K562 (cell line): ENCODE measurements around the gene NPAS2. TPM values are rescaled to one million over a fixed set of nuclear protein-coding genes. Genes with fewer than 3 reads are reported as not detected.

Source experiments
- ATAC-seq: fragments of 200-7000 bp; cut with Tn5 transposase; 3 replicates; pipeline ENCODE4 v1.9.1; 2020; ENCODE audit warnings: moderate library complexity
- BruUV-seq: library from RNA; stranded (reverse); fragments of 400-500 nt; replicated peaks from 2 replicates; lab custom pipeline; 2021; lab: Mats Ljungman, UMichigan
- CTCF ChIA-PET: fragments of 300-600 bp; formaldehyde crosslinking; extraction: SDS; loops from one replicate; lab custom pipeline; 2021; ENCODE audit warnings: low intra/inter-chr PET ratio; lab: Yijun Ruan, JAX
- POLR2A ChIA-PET: fragments of 300-600, 350-650 bp; sonication (Branson Sonifier 250); formaldehyde crosslinking; extraction: SDS; loops from one replicate; lab custom pipeline; 2021; ENCODE audit warnings: antibody characterized with exemption, inconsistent platforms; lab: Yijun Ruan, JAX
- DNase-seq, 4 experiments: peaks; one replicate each; pipeline versions ENCODE4 v3.0.0 to v3.0.0-alpha.2; 2011 to 2018; ENCODE audit warnings: low spot score in 3 of 4, mixed read lengths in 3 of 4; ENCODE audit errors: extremely low read depth in 1 of 4
- FAIRE-seq: peaks from 2 replicates; lab custom pipeline; 2011; peaks lifted over from hg19 to GRCh38; lab: Jason Lieb, UNC
- H2AFZ ChIP-seq: 2 replicates; pipeline ENCODE4 v1.6.0; 2011; ENCODE audit warnings: low read depth, low read length, control low read depth, inconsistent platforms
- H3K27ac ChIP-seq: fragments of 200-600 bp; 3 replicates; pipeline ENCODE4 v1.8.0; 2011; ENCODE audit warnings: low read depth, mild to moderate bottlenecking, control low read depth, inconsistent platforms, low read length, moderate library complexity, mixed read lengths; ENCODE audit errors: extremely low read depth
- H3K27me3 ChIP-seq, 2 experiments: fragments of 300-600 bp in 1 of 2; 2 replicates in 1 of 2; 3 replicates in 1 of 2; pipeline versions ENCODE4 v1.6.0 to v1.8.0; 2011; ENCODE audit warnings: inconsistent platforms in 2 of 2, low read length in 2 of 2, mild to moderate bottlenecking in 1 of 2, mixed read lengths in 1 of 2, moderate library complexity in 1 of 2; ENCODE audit not compliant: control insufficient read depth in 2 of 2, insufficient read depth in 2 of 2
- H3K36me3 ChIP-seq: fragments of 300-600 bp; 3 replicates; pipeline ENCODE4 v1.8.0; 2011; ENCODE audit warnings: mild to moderate bottlenecking, low read length, inconsistent platforms; ENCODE audit not compliant: control insufficient read depth, insufficient read depth
- H3K4me1 ChIP-seq, 2 experiments: fragments of 200-600 bp in 1 of 2; replicated peaks in 1 of 2; 2 replicates in 1 of 2; 3 replicates in 1 of 2; pipeline versions ENCODE4 v1.5.1 to v1.8.0; 2011; ENCODE audit warnings: inconsistent platforms in 2 of 2, low read length in 2 of 2, mild to moderate bottlenecking in 1 of 2, mixed read lengths in 1 of 2, moderate library complexity in 1 of 2; ENCODE audit not compliant: control insufficient read depth in 2 of 2, insufficient read depth in 2 of 2
- H3K4me2 ChIP-seq: 2 replicates; pipeline ENCODE4 v1.6.1; 2011; ENCODE audit warnings: low read length, control low read depth, inconsistent platforms, mixed read lengths; ENCODE audit not compliant: insufficient read depth
- H3K4me3 ChIP-seq: fragments of 200-600 bp; sonication (generic), shearing (Covaris generic); 2 replicates; pipeline ENCODE4 v1.5.1; 2016; ENCODE audit warnings: control low read depth, inconsistent platforms
- H3K79me2 ChIP-seq: fragments of 200-600 bp; 3 replicates; pipeline ENCODE4 v1.8.0; 2011; ENCODE audit warnings: low read length, inconsistent platforms; ENCODE audit not compliant: control insufficient read depth, insufficient read depth
- H3K9ac ChIP-seq, 2 experiments: 2 replicates each; pipeline versions ENCODE4 v1.6.0 to v1.6.1; 2011; ENCODE audit warnings: low read depth in 2 of 2, low read length in 2 of 2, control low read depth in 1 of 2, inconsistent platforms in 1 of 2, mild to moderate bottlenecking in 1 of 2, mixed read lengths in 1 of 2; ENCODE audit not compliant: insufficient read depth in 1 of 2
- H3K9me1 ChIP-seq: one replicate; pipeline ENCODE4 v1.6.0; 2011; ENCODE audit warnings: inconsistent platforms, mild to moderate bottlenecking, low read length, moderate library complexity; ENCODE audit not compliant: control insufficient read depth, insufficient read depth
- H3K9me3 ChIP-seq: replicated peaks from 2 replicates; pipeline ENCODE4 v1.5.1; 2011; ENCODE audit warnings: low read depth, low read length, inconsistent platforms; ENCODE audit not compliant: control insufficient read depth, insufficient read depth
- H4K20me1 ChIP-seq: replicated peaks from 2 replicates; pipeline ENCODE4 v1.6.1; 2011; ENCODE audit warnings: low read length, inconsistent platforms, mixed read lengths; ENCODE audit not compliant: control insufficient read depth, insufficient read depth
- BDP1 ChIP-seq: IDR thresholded peaks from 3 replicates; pipeline ENCODE4 v1.6.1; 2011; ENCODE audit not compliant: insufficient read length, insufficient read depth
- CCAR2 ChIP-seq: fragments of 200-400 bp; formaldehyde crosslinking; IDR thresholded peaks from 2 replicates; pipeline ENCODE4 v1.6.1; 2017; ENCODE audit warnings: mild to moderate bottlenecking, low read depth, low read length
- ETV5 ChIP-seq: sonication (generic); formaldehyde crosslinking; IDR thresholded peaks from 2 replicates; pipeline ENCODE4 v1.4.0; 2020; ENCODE audit warnings: low read depth, mild to moderate bottlenecking, missing genetic modification reagents
- FOXA3 ChIP-seq, 2 experiments: fragments of 450-650 bp in 1 of 2; sonication (generic) in 1 of 2; formaldehyde crosslinking; IDR thresholded peaks in 1 of 2; conservative IDR thresholded peaks in 1 of 2; 2 replicates each; pipeline versions ENCODE4 v1.4.0 to v1.8.0; 2020 to 2022; ENCODE audit warnings: mild to moderate bottlenecking in 2 of 2, missing genetic modification reagents in 1 of 2
- KLF13 ChIP-seq: fragments of 450-650 bp; IDR thresholded peaks from 2 replicates; pipeline ENCODE4 v1.6.1; 2016; ENCODE audit warnings: missing genetic modification characterization, low read depth, mild to moderate bottlenecking, missing compliant biosample characterization, moderate library complexity, borderline replicate concordance
- NRF1 ChIP-seq, 2 experiments: fragments of 450-650 bp; IDR thresholded peaks in 1 of 2; conservative IDR thresholded peaks in 1 of 2; 2 replicates each; pipeline ENCODE4 v1.6.1; 2014; ENCODE audit warnings: mild to moderate bottlenecking in 2 of 2
- POLR2A ChIP-seq: fragments of 450-650 bp; conservative IDR thresholded peaks from 2 replicates; pipeline ENCODE4 v1.6.1; 2016
- POLR2AphosphoS5 ChIP-seq: IDR thresholded peaks from 2 replicates; pipeline ENCODE4 v1.6.1; 2011; ENCODE audit warnings: mild to moderate bottlenecking, low read depth, low read length, moderate library complexity; ENCODE audit not compliant: control insufficient read depth, insufficient read depth
- SOX6 ChIP-seq: fragments of 450-650 bp; IDR thresholded peaks from 2 replicates; pipeline ENCODE4 v1.6.1; 2014; ENCODE audit warnings: mild to moderate bottlenecking
- SRSF7 ChIP-seq: fragments of 200-400 bp; formaldehyde crosslinking; optimal IDR thresholded peaks from 2 replicates; pipeline ENCODE3; 2017; ENCODE audit warnings: mild to moderate bottlenecking, low read depth, low read length
- TEAD1 ChIP-seq, 2 experiments: fragments of 450-650 bp in 1 of 2; sonication (generic) in 1 of 2; formaldehyde crosslinking; IDR thresholded peaks; 2 replicates each; pipeline versions ENCODE4 v1.4.0 to v1.8.0; 2020 to 2022; ENCODE audit warnings: mild to moderate bottlenecking in 2 of 2, missing genetic modification reagents in 1 of 2
- THRB ChIP-seq: fragments of 450-650 bp; formaldehyde crosslinking; conservative IDR thresholded peaks from 2 replicates; pipeline ENCODE4 v1.4.0; 2022; ENCODE audit warnings: mild to moderate bottlenecking, missing genetic modification characterization
- ZNF134 ChIP-seq: fragments of 250-450 bp; sonication (Bioruptor Pico); conservative IDR thresholded peaks from 2 replicates; pipeline ENCODE4 v1.4.0; 2020
- WGBS: fragments of 100-300 bp; shearing (Covaris generic); methylation state at CpG from one replicate; pipeline ENCODE4 v1.1.6; 2016; ENCODE audit warnings: low coverage, mixed read lengths; ENCODE audit not compliant: insufficient coverage; ENCODE audit errors: missing lambda C conversion rate; 5-methylcytosine and 5-hydroxymethylcytosine counted together
- in situ Hi-C: fragments of 300-500 bp; cut with MboI; formaldehyde crosslinking; loops from 4 replicates; pipeline ENCODE4 v1.15.0; 2018; ENCODE audit warnings: inconsistent platforms, mixed read lengths
- intact Hi-C: fragments of 100-400 bp; cut with micrococcal nuclease; formaldehyde crosslinking; loops from 2 replicates; pipeline ENCODE4 v1.14.2; 2022
- polyA plus RNA-seq, 8 experiments: library from polyadenylated mRNA; depleted of rRNA in 4 of 8; stranded (reverse) in 5 of 8; unstranded in 3 of 8; fragments of >200 nt; fragmentation: Nextera tagmentation in 2 of 8; fragmentation: Illumina TruSeq in 1 of 8; extraction: Ambion mirVana in 2 of 8; extraction: Trizol in 1 of 8; gene quantifications; 2 replicates each; pipeline versions ENCODE4 v1.2.1 to v1.2.3, GENCODE V29; 2011 to 2014; ENCODE audit warnings: inconsistent platforms in 1 of 8, missing spikeins in 1 of 8
- total RNA-seq, 7 experiments: library from RNA; depleted of rRNA in 6 of 7; stranded (reverse); fragments of >200 nt in 6 of 7; fragmentation: Illumina TruSeq in 2 of 7; extraction: Trizol in 2 of 7; gene quantifications; 2 replicates each; pipeline versions ENCODE4 v1.2.1 to v1.2.3, GENCODE V29; 2011 to 2021; ENCODE audit warnings: low replicate concordance in 1 of 7
- TF ChIP-seq, protein P1 (sequence below): fragments of 150-350 bp; IDR thresholded peaks from 2 replicates; pipeline ENCODE4 v1.6.1; 2014; ENCODE audit warnings: low read depth, mild to moderate bottlenecking, low read length, borderline replicate concordance
- TF ChIP-seq, protein P2 (sequence below): conservative IDR thresholded peaks from 2 replicates; pipeline ENCODE4 v1.6.1; 2011; ENCODE audit warnings: low read depth, mild to moderate bottlenecking, low read length; ENCODE audit not compliant: control insufficient read depth

Gene NPAS2
- total and polyA plus RNA-seq, 9 of the 15 experiments (the other 6 are each of a cell fraction or from before 2014, with no cell fraction given): 0.06 to 0.29 (median 0.07) TPM; not detected in 5

DNA sequence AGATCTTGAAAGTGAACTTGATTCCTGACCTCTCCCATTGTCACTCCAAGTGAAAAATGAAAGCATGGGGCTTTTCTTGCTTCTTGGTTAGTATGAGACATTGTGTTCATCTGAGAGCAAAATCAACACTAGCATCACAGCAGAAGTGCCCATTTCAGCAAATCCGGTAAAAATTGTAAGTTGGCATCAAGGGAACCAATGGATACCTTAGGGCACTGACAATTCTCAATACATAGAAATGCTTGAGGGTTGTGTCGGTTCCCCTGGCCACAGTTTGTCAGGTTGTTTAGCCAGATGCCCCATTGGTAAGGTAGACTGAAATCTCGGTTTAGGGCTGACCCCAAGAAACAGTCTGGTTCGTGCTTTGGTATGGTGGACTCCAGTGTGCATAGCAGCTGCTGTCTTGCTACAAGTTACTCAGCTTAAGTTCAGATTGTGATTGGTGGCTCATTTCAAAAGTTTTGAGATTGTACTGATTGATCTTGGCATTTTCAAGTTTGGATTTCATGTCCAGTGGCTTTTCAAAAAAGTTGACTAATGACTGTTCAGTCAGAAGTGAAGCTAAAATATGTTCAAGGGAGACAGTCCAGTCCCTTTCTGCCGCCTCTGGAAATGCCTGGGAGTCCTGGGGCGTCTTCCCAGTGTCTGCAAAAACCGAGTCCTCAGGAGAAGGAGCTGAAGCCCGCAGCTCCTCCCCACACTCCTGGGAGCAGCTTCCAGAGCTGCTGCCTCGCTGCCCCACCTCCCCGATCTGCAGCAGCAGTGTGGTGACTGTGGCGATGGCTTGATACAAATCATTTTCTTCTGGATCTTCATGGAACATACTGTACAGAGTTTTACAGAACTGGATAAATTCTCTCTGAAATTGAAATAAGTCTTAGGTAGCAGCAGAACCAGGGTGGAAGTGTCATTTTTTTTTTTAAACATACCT is 187.7 kb downstream of the NPAS2 start:
- Histone ChIP-seq H3K4me1 (peaks cover 12% of the 10 kb centered on the region in 2 experiments; a peak in 3 of 5 replicates), H3K9me1 (no peaks in the 10 kb centered on the region), H3K4me2 (no peak overlapping the region), H3K79me2 (peaks cover 47% of the 10 kb centered on the region), H2AFZ (no peak overlapping the region), H3K9ac (no peak overlapping the region), H3K36me3 (peaks cover 78% of the 10 kb centered on the region), H3K4me3 (no peak overlapping the region), H4K20me1 (peaks cover 25% of the 10 kb centered on the region; the same call in 1 of the 2 replicates), H3K27me3 (no peaks in the 10 kb centered on the region), H3K27ac (no peak overlapping the region), H3K9me3 (no peaks in the 10 kb centered on the region)
- FAIRE-seq: no peak
- no TSS peak for BruUV-seq
- peak in 1 of 4 experiments; percentile 20 for DNase-seq
- ATAC-seq: peak; percentile 54
- in situ Hi-C loops: no loop called here
- 84% methylated on average over 10 of the region's 11 CpGs for WGBS
- POLR2A ChIA-PET: interaction anchor here (0.8 to 1.3 kb wide), 2 partner anchors 10 to 20 kb away, joined by 3 to 4 read pairs; no protein-coding TSS in a partner anchor
- CTCF ChIA-PET: no interaction called here
- intact Hi-C loops: no loop called here
- TF ChIP-seq, protein P1, sequence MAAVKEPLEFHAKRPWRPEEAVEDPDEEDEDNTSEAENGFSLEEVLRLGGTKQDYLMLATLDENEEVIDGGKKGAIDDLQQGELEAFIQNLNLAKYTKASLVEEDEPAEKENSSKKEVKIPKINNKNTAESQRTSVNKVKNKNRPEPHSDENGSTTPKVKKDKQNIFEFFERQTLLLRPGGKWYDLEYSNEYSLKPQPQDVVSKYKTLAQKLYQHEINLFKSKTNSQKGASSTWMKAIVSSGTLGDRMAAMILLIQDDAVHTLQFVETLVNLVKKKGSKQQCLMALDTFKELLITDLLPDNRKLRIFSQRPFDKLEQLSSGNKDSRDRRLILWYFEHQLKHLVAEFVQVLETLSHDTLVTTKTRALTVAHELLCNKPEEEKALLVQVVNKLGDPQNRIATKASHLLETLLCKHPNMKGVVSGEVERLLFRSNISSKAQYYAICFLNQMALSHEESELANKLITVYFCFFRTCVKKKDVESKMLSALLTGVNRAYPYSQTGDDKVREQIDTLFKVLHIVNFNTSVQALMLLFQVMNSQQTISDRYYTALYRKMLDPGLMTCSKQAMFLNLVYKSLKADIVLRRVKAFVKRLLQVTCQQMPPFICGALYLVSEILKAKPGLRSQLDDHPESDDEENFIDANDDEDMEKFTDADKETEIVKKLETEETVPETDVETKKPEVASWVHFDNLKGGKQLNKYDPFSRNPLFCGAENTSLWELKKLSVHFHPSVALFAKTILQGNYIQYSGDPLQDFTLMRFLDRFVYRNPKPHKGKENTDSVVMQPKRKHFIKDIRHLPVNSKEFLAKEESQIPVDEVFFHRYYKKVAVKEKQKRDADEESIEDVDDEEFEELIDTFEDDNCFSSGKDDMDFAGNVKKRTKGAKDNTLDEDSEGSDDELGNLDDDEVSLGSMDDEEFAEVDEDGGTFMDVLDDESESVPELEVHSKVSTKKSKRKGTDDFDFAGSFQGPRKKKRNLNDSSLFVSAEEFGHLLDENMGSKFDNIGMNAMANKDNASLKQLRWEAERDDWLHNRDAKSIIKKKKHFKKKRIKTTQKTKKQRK: no peak
- TF ChIP-seq ZNF134 (CRISPR knock-in tag) (no peak), THRB (CRISPR knock-in tag) (peak; percentile 62; the same call in 1 of the 2 replicates), FOXA3 (CRISPR knock-in tag; conservative IDR thresholded peaks at IDR 0.05 in 1 of 2, IDR thresholded peaks at IDR 0.05 in 1 of 2) (no peak), NRF1 (conservative IDR thresholded peaks at IDR 0.05 in 1 of 2, IDR thresholded peaks at IDR 0.05 in 1 of 2) (no peak), BDP1 (no peak), CCAR2 (no peak), POLR2AphosphoS5 (peak; percentile 72), POLR2A (peak; percentile 73), KLF13 (tag) (no peak), SOX6 (no peak), TEAD1 (CRISPR knock-in tag; IDR thresholded peaks at IDR 0.05) (no peak), ETV5 (CRISPR knock-in tag) (no peak), SRSF7 (no peak)
- TF ChIP-seq, protein P2, sequence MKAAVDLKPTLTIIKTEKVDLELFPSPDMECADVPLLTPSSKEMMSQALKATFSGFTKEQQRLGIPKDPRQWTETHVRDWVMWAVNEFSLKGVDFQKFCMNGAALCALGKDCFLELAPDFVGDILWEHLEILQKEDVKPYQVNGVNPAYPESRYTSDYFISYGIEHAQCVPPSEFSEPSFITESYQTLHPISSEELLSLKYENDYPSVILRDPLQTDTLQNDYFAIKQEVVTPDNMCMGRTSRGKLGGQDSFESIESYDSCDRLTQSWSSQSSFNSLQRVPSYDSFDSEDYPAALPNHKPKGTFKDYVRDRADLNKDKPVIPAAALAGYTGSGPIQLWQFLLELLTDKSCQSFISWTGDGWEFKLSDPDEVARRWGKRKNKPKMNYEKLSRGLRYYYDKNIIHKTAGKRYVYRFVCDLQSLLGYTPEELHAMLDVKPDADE: no peak
